Measurements from ENCODE around the gene OTOL1.
"Not testable (repeated sequence)": the region's sequence is repeated elsewhere in the genome, so short reads cannot be mapped to it uniquely, and the experiment has no call there.

The OTOL1 gene

DNA sequence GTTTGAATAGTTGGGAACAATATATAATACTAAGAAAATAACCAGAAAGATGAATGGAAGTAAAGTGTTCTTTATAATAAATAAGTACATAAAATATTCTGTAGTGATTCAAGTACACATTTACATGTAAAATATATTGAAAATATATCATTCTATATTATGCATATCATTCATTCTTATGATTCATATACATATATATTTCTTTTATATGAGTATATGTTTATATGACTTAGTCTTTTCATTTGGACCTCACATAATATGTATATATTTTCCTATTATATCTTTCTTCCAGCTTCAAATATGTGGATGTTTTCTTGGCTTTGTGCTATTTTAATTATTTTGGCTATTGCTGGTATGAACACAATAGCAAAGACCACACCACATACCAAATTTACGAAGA lies at the start of gene OTOL1:
TSS of gene OTOL1 (plus strand) at position 301 of the 400 bp plus-strand sequence. CDS start at position 301, 0 bp downstream.
- DNase-seq (ENCODE audit: low spot score), result no peak

DNA sequence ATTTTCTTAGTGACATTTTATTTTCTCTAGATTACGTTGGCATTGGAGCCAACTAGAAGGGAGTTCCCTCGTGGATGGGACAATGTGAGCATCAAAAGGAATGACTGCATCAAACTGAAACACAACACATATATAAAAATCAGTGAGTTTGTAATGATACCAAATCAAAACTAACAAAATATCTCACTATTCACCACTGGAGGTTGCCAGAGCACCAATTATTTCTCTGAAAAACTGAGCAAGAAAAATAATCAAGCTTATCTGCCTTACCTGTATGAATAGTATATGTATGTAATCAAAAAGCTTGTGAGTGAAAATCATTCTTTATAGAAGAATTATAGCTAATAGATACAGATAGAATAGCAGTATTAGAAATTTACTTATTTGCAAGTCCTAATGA lies 46.8 kb upstream of the OTOL1 start:
- DNase-seq (ENCODE audit: low spot score), result no peak

DNA sequence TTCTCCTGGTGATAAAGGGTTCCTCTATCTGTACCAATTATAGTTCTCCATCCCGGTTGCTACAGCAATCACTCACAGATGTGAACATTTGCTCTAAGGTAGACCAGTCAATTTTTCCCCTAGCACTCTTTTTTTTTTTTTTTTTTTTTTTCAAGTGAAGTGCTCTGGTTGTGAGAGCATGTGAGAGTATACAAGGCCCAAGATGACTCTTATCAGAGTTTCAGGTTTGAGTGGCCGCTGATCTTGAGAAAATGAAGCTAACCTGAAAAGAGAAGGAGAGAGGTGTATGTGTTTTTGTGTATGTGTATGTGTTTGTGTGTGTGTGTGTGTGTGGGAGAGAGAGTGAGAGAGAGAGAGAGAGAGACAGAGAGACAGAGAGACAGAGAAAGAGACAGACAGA lies 44.4 kb upstream of the OTOL1 start:
- no peak for DNase-seq (ENCODE audit: low spot score)

DNA sequence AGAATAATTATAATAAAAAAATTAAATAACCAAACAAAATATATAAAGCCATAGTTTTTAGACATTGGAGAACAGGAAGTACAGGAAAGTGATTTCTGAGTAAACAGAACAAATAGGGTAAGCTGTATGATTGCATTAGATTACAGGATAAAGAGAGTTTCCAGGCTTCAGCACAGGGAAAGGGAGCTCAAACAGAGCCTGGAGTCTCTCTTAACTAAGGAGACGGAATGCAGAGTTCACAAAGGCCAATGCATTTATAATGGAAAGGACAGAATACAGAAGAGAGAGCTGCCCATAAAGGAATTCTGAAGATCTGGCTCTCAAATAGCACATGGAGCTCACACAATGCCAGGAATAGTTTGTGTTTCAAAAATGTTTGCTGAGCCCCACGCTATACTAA lies 42.0 kb upstream of the OTOL1 start:
- no peak for DNase-seq (ENCODE audit: low spot score)

DNA sequence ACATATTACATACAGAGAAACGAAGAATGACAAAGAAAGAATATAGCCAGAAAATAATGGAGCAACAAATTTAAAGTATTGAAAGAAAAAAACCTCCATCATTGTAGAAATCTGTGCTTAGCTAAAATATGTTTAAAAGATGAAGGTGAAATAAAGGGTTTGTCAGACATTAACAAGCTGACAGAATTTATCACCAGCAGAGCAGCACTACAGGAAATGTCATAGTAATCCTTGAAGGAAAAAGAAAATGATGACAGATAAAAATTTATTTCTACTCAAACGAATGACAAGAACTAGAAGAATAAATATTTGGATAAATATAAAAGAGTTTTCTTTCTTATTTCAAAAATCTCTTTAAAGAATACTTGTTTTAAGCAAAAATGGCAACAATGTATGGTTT lies 40.6 kb upstream of the OTOL1 start:
- DNase-seq (ENCODE audit: low spot score), result no peak

DNA sequence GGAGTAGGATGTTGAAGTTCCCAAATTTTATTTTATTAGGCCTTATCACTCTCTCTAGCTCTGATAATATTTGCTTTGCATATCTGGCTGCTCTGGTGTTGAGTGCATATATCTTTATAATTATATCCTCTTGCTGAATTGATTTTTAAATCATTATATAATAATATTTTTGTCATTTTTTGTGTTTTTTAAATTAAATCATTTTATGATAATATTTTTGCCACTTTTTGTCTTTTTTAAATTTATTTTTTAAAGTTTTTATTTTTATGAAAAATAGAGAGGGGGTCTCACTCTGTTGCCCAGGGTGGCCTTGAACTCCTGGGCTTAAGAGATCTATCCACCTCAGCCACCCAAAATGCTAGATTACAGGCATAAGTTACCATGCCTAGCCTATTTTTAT lies 34.5 kb upstream of the OTOL1 start:
- DNase-seq (ENCODE audit: low spot score), result no peak

DNA sequence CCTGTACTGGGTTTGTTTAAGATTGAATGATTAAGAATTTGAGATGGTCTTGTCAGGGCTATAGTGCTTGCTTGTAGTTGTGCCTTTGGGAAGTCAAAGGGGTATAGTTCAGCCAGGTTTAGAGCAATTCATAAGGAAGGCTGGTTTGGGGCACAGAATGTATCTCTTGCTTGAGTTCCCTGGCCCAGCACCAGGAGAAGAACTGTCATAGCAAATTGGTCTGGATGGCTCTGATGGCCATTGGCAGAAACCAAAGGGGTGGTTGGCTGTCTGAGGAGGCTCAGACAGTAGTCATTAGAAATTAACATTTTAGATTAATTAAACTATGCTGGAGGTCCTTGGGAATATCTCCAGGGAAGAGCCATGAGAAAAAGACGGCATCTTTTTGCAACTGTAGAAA lies 25.4 kb upstream of the OTOL1 start:
- peak; percentile 81 for DNase-seq (ENCODE audit: low spot score)

DNA sequence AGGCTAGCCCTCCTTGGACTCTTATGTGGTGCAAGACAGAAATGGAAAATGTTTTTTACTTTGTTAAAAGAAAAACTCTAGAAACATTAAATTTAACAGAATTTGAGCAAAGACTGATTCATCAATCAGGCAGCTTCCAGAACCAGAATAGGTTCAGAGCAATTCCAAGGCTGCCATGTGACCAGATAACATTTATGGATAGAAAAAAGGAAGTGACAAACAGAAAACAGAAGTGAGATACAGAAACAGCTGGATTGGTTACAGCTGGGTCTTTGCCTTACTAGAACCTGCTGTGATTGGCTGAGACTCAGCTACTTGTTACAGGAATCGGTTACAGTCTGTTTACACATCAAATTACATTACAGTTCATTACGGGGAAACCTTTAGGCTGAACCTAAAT lies 22.5 kb upstream of the OTOL1 start:
- DNase-seq (ENCODE audit: low spot score), result no peak

DNA sequence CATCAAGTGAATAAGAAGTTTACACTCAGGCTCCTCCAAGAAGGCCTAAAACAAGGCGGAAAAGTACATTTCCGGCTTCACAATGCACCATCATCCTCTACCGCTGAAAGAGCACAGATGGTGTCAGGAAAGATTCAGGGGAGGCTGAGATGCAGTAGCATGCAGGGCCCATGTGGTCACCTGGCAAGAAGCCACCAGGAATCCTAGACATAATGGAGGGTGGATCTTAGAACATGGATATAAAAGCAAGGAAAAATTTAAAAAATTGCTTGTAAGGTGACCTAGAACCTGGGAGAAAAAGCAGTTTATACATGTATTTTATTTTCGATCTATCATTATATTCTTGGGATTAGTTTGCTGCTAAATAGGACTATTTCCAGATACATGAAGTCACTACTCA lies 21.9 kb upstream of the OTOL1 start:
- peak; percentile 90 for DNase-seq (ENCODE audit: low spot score)

DNA sequence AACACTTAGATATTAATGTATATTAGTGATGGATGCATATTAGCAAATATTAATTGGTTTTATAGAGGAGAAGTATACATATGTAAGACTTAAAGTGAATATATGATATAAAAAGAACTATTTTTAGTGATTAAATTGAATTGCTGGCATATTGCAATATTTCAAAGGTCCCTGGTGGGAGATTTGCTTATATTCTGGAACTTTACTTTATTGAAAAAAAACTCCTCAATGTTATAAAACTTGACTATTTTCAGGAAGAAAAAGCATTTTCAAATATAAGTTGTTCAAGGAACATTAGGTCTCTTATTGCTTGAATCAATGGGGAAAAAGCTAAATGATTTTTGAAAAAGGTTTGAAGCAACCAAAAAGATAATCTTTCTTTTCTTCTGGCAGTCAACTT lies 21.4 kb upstream of the OTOL1 start:
- DNase-seq (ENCODE audit: low spot score), result no peak

DNA sequence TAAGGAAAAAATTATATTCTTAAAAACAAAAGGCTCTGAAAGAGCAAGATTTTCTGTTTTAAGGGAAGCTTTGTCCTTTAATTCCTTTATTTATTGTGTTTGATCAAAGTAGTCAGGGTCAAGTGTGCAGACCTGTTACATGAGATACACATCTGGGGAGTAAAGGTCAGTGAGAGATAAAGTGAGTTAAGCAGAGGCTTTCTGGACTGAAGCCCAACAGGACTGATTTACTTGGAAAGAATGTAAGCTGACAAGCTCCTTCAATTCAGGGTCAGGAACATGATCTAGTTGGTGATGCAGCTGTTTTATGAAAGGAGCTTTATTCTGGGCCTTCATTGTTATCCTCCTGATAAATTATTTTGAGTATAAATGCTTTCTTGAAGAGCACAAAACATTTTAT lies 20.7 kb upstream of the OTOL1 start:
- no peak for DNase-seq (ENCODE audit: low spot score)

DNA sequence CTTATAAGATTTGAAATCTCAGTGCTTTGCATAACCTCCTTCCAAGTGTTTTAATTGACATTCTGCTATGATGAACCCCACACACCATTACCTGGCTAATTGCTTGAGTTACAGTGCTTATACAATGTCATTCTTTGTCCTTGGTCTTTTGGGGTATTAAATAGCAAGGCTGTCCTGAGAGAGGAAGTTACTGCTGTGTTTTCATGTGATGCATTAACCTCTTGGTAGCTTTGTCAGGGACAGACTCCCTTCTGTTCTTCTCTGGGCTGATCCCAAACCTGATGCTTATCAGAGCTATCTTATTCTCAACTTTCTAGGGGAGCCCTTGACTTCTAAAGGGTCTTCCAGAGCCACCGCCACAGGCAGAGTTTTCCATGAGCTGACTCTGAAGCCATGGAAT lies 12.4 kb upstream of the OTOL1 start:
- DNase-seq (ENCODE audit: low spot score), result no peak

DNA sequence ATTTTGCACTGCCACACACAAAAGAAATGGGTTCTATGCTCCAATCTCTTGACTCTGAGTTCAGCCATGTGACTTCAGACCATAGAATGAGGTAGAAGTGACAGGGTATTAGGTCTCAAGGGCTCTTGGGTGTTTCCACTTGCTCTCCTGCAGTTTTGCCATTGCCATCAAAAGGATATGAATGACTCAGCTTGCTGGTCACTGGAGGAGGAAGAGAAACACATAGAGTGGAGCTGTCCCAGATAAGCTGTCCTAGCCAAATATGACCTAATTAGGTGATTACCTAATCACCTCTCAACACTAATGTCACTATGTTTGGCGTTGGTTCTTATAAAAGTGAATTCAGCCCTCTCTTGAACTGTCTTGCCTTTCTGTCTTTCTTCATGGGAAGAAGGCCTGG lies 8.3 kb upstream of the OTOL1 start:
- not testable (repeated sequence) for DNase-seq (ENCODE audit: low spot score)

DNA sequence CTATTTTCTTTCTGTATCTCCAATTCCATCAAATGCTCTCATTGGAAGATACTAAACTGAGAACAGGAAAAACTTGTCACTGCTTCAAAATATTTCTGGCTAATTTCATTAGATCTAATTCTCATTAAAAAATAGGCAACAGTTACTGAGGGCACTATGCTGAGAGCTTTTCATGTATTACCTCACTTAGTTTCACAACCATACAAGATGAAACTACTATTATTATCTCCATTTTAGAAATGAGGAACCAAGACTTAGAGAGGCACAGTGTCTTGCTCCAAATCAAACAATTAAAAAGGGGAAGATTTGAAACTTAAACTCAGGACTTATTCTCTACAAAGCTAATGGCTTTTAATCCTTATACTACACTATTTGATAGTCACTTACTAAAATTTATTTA lies 7.2 kb upstream of the OTOL1 start:
- DNase-seq (ENCODE audit: low spot score), result no peak

DNA sequence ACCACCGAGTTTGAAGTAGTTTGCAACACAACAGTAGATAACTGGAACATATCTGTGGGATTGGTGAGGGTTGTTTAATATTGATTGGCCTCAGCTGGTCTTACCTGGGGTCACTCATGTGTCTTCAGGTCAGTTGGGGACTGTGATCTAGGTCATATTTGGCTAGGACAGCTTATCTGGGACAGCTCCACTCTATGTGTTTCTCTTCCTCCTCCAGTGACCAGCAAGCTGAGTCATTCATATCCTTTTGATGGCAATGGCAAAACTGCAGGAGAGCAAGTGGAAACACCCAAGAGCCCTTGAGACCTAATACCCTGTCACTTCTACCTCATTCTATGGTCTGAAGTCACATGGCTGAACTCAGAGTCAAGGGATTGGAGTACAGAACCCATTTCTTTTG lies 5.8 kb upstream of the OTOL1 start:
- not testable (repeated sequence) for DNase-seq (ENCODE audit: low spot score)

DNA sequence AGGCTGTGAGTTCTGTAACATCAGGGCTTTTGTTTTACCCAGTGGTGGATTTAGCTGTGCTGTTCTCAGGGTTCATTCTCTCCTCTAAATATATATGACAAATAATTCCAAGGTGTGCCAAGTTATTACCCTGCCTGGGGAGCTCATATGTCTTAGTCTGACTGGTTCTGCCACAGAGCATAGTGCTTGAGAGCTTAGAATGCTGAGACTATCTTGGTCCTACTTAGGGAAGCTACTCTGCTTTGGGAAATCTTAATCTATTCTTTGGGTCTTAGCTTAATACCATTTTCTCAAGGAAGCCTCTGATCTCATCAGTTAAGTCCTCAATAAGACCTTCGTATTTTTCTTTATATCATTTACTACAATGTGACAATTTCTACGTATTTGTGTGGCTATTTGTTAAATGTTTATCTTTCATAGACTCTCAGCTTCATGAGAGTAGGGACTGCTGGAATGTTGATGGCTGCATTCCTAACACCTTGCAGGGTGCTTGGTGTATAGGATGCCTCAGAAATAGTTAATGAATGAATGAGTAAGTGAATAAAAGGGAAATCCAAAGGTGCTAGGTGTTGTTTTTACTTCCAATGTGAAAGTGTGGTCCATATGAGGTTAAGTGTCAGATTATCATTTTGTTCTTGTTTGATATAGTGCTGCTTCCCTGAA lies 1.8 kb downstream of the OTOL1 start:
- no peak for DNase-seq (ENCODE audit: low spot score)

DNA sequence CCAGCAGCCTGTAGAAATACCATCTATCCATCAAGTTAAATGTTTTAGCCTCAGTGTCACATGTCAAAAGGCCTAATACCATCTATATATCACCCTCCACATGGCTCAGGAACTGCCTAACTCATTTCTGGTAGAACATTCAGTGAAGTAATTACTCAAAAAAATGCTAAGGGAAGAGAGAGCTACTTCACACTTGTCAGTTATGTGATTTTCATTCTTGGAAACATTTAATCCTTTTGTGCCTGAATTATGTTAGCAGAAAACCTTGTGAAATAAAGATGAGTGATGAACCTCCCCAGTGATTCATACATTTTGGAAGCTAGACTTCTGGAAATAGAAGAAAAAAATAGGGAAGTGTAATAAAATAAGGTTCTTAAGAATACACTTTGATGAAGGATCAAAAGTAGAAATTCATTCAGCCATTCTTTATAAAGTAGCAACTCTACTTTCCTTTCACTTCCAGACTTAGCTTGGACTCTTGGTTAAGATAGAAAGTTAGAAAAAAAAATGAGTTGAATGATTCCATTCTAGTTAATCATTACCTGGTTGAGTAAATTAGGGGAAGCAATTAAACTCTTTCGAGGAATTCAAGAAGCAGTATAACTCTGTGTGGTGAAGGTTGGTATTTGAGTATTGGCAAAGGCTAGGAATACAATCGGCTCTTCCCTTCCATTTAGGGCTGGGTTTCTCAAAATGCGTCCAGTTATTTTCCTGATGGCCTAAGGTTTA lies 3.6 kb downstream of the OTOL1 start:
- DNase-seq (ENCODE audit: low spot score), result no peak

DNA sequence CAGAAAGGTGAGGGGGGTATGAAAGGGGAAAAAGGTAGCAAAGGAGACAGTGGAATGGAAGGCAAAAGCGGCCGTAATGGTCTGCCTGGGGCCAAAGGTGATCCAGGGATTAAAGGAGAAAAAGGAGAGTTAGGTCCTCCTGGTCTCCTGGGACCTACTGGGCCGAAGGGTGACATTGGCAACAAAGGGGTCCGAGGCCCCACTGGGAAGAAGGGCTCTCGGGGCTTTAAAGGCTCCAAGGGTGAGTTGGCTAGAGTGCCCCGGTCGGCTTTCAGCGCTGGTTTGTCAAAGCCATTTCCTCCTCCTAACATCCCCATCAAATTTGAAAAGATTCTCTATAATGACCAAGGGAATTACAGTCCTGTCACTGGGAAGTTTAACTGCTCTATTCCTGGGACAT lies 6.7 kb downstream of the OTOL1 start:
- DNase-seq (ENCODE audit: low spot score), result no peak

DNA sequence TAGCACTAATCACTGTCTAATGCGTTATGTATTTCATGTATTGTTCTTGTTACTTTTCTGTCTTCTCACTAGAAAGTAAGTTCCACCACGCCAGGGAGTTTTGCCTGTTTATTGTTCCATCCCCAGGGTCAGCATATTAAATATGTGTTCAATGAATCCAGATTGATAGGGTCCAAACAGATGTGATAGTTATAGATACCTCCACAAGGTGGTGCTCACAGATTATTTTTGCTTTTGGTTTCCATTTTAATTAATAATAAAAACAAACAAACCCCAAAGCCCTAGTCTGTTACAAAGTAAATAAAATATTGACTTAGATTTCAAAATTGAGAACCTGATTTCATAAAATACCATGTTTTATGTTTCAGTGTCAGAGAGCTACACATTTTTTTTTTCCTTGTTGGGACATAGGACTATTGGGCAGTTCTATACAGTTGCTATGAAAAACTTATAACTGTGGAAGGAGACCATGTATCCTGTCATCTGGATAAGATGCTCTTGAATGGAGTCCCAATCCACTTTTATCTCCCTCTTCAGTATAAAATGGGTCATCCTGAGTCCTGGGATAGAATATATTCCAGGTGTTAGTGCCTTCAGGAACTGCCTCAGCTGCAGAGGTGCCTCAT lies 12.4 kb downstream of the OTOL1 start:
- DNase-seq (ENCODE audit: low spot score), result no peak

DNA sequence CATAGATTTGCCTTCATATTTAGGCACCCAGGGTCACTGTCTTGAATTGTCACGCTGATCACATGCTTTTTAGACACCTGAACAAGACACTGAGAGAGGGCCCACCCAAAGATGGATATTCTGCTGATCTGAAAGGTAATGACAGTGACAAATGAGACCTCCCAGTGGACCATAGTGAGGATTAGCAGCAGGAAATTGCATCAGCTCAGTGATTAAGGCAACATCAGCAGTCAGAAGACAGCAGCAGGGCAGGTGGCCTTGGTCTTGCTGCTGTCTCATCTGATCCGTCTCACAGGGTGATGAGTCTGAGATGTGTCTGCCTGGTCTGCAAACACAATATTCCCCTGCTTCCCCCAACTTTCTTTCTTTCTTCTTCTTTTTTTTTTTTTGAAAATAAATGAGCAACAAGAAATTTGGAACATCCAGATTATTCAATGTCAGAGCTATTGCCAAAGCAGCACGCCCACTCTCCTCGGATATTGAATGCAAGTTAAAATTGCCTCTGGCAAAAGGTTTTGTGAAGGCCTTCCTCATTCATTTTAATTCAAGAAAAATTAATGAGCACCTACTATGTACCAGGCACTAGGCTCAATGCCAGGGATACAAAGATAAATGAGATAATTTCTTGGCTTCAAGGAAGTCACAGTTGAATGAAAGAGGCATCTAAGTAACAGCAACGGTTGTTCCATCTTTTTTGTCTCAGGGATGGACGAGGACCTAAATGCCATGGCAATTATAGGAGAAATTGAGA lies 14.1 kb downstream of the OTOL1 start:
- no peak for DNase-seq (ENCODE audit: low spot score)

DNA sequence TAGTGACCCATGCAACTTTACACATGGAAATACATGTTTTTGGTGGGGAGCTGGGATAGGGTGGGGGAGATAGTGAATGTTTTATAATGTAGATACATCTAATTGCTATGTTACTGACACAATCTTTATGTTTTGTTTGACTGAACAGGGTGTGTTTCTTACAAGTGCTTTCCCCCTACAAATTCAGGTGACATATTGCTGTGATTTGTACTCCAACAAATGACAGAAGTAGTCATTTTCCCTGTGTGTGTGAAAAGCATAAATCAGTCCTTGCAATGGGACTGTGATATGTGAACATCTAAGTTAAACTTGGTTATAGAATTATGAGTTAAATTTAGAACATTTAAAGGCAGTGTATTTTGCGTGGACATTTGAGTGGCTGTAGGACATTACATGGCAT lies 27.3 kb downstream of the OTOL1 start:
- DNase-seq (ENCODE audit: low spot score), result no peak

DNA sequence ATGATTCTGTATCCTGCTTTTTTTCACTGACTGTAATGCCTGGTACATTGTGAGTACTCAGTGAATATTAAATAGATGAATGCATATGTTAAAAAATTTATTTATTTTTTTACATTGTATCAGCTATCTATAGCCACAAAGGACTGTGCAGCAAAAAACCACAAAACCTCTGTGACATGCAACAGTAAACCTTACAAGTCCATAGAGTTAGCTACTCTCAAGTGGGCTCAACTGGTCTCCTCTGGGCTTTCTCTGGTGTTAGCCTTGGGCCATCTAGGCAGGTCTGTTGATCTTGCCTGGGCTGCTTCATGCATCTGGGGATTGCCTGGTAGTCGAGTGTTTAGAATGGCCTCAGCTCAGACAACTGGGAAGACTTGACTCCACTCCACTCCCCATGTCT lies 35.3 kb downstream of the OTOL1 start:
- DNase-seq (ENCODE audit: low spot score), result no peak

DNA sequence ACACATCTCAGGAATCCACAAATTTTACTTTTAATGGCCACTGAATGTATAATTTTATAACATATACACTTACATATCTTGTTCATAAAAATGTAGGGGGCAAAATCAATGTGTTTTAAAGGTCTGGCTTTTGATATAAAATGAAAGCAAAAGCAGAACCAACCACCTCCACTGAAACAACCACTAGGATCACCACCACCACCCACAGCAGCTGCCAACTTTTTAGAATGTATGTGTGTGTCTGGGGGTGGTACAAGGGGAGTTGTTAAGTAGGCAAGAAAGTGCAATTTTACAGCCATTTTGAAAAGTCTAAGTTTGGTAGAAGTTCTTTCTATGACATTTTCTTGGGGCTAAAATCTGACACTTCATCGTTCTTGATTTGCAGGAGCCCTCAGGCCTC lies 44.0 kb downstream of the OTOL1 start:
- no peak for DNase-seq (ENCODE audit: low spot score)
